ENCODE data around the gene BMI1.

DNA sequence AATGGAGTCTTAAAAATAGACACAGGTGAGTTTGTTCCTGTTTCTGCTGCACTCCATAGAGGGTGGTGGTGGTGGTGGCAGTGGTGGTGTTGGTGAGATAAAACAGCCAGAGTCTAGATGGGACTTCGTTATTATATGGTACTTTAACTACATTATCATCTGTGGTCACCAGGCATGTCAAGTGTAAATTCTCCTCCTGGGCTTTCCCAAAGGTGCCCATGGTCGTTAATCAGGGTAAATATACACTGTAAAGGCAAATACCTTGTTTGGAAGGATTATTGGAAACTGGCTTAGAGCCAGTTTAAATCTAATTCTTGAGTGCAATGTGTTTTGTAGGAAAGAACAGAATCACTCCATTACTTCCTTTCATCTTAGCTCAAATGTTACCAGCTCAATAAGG, 26.2 kb upstream of the BMI1 start:
- TF ChIP-seq, protein P1, sequence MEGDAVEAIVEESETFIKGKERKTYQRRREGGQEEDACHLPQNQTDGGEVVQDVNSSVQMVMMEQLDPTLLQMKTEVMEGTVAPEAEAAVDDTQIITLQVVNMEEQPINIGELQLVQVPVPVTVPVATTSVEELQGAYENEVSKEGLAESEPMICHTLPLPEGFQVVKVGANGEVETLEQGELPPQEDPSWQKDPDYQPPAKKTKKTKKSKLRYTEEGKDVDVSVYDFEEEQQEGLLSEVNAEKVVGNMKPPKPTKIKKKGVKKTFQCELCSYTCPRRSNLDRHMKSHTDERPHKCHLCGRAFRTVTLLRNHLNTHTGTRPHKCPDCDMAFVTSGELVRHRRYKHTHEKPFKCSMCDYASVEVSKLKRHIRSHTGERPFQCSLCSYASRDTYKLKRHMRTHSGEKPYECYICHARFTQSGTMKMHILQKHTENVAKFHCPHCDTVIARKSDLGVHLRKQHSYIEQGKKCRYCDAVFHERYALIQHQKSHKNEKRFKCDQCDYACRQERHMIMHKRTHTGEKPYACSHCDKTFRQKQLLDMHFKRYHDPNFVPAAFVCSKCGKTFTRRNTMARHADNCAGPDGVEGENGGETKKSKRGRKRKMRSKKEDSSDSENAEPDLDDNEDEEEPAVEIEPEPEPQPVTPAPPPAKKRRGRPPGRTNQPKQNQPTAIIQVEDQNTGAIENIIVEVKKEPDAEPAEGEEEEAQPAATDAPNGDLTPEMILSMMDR (IDR thresholded peaks at IDR 0.05; ENCODE audit: insufficient read depth, low read length) = no peak
- TF ChIP-seq, protein P2, sequence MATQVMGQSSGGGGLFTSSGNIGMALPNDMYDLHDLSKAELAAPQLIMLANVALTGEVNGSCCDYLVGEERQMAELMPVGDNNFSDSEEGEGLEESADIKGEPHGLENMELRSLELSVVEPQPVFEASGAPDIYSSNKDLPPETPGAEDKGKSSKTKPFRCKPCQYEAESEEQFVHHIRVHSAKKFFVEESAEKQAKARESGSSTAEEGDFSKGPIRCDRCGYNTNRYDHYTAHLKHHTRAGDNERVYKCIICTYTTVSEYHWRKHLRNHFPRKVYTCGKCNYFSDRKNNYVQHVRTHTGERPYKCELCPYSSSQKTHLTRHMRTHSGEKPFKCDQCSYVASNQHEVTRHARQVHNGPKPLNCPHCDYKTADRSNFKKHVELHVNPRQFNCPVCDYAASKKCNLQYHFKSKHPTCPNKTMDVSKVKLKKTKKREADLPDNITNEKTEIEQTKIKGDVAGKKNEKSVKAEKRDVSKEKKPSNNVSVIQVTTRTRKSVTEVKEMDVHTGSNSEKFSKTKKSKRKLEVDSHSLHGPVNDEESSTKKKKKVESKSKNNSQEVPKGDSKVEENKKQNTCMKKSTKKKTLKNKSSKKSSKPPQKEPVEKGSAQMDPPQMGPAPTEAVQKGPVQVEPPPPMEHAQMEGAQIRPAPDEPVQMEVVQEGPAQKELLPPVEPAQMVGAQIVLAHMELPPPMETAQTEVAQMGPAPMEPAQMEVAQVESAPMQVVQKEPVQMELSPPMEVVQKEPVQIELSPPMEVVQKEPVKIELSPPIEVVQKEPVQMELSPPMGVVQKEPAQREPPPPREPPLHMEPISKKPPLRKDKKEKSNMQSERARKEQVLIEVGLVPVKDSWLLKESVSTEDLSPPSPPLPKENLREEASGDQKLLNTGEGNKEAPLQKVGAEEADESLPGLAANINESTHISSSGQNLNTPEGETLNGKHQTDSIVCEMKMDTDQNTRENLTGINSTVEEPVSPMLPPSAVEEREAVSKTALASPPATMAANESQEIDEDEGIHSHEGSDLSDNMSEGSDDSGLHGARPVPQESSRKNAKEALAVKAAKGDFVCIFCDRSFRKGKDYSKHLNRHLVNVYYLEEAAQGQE (IDR thresholded peaks at IDR 0.05; ENCODE audit: insufficient replicate concordance, low read depth) = no peak
- TF ChIP-seq POLR2AphosphoS5 (IDR thresholded peaks at IDR 0.05; ENCODE audit: low read depth) (no peak), GABPA (IDR thresholded peaks at IDR 0.05; ENCODE audit: low read depth) (no peak)

All from HL-60 (cell line).